Frontal cortex (tissue), 4 donors: Measurements from ENCODE around the gene LRRC70. TPM values are rescaled to one million over a fixed set of nuclear protein-coding genes. Genes with fewer than 3 reads are reported as not detected.

ENCODE experiments used
- DNase-seq, 2 donors: peaks; one replicate each; pipeline ENCODE4 v3.0.0; 2012; ENCODE audit warnings: low spot score in 2 of 2
- FAIRE-seq: peaks from 2 replicates; lab custom pipeline; 2012; peaks lifted over from hg19 to GRCh38; lab: Jason Lieb, UNC
- total RNA-seq: library from RNA; depleted of rRNA; stranded (reverse); fragments of >200 nt; gene quantifications from one replicate; pipeline ENCODE4 v1.2.3, GENCODE V29; 2014
- donor health status: control.
- donor health status: control.
- donor health status: control.

The LRRC70 gene
- total RNA-seq, 1 donor from 2014 or later = 3.7 TPM

DNA sequence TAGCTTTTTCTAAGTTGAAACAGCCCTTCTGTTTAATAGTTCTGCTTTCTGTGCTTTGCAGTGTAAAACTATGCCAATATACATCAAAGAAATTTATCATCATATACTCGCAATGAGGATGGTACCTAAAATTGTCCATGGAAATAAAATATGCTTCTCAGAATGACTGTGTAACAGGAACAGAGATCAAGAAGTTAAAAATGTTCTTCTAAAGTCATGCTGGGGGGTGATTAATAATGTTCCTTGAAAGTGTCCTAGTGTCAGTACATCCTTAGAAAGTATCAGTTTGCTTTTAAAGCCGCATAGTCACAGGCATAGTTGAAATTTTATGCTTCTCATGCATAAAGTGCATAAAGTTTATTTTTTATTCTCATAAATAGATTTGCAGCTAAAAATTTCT, 4.0 kb upstream of the LRRC70 start:
- no peak for DNase-seq
- no peak for FAIRE-seq

DNA sequence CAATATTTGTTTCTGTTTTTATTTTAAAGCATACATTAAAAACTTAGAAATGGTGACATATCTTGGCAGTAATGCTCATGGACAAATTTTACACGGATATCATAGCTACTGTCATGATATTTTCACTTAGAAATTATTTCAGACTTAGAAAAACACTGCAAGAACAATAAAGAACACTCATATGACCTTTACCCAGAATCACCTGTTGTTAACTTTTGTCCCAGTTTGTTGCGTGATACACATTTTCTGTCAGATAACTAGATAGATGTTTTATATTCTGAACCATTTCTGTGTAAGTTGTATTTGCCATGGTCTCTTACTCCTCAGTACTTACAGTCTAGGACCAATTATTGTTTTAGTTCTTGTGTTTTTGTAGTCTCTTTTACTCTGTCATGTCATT, 3.6 kb upstream of the LRRC70 start:
- no peak for DNase-seq

DNA sequence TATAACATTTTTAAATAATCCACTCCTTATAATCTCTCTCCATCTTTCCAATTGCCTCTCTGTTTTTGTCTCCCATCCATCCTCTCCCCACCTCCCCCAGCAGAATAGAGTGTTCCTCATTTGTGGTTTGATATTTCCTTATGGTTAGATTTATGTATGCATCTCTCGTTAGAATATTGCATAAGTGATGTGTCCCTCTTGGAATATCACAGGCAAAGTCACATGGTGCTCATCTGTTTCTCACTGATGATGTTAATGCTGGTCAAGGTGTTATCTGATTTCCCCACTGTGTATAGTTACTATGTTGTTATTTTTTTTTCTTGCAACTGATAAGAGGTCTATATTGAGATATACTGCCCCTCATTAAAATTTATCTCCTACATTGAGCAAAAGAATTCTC, 3.1 kb upstream of the LRRC70 start:
- DNase-seq = no peak
- no peak for FAIRE-seq

More for the DNA sequence above, 3.6 kb upstream of the LRRC70 start:
- no peak for FAIRE-seq

- no peak for FAIRE-seq
- no peak for DNase-seq
These were observed 1.9 kb upstream of the LRRC70 start for GRCh38 chr5:62576570-62577170.

GRCh38 chr5:62577488-62577887, 1.1 kb upstream of the LRRC70 start:
- DNase-seq (no peak), FAIRE-seq (peak; percentile 3)

- FAIRE-seq = no peak
- DNase-seq = no peak
These were observed 1.1 kb downstream of the LRRC70 start for GRCh38 chr5:62579761-62580160.

- no peak for FAIRE-seq
- no peak for DNase-seq
These were observed 3.4 kb downstream of the LRRC70 start for GRCh38 chr5:62581836-62582597.

DNA sequence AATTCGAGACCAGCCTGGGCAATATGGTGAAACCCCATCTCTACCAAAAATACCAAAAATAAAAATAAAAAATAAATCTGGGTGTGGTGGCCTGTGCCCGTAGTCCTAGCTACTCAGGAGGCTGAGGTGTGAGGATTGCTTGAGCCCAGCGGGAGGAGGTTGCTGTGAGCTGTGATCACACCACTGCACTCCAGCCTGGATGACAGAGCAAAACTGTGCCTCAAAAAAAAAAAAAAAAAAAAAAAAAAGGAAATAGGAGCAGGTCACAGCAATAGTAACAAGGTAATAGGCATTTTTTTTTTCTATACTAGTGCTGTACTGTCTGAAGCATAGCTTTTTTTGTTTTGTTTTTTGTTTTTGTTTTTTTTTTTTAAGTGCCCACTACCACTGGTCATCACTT, 5.8 kb downstream of the LRRC70 start:
- no peak for FAIRE-seq
- DNase-seq = no peak

DNA sequence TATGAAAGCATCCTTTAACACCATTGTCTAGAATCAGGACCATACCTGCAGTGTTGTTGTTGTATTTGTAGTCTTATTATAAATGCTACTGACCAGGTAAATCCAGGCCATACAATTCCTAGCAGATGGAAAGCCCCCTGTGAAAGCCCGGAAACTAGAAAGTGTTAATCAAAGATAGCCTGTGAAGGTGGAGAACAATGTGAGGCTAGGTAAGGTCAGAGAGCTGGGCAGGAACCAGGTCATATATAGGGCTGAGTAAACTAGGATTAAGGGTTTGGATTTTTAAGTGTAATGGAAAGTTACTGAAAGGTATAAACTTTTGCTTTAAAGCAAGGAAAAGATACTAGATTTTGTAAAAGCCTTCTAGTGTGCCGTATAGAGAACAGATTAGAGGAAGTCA, 6.7 kb downstream of the LRRC70 start:
- no peak for DNase-seq
- FAIRE-seq = no peak

- FAIRE-seq (no peak), DNase-seq (no peak)
These were observed 7.1 kb downstream of the LRRC70 start for GRCh38 chr5:62585751-62586150.

GRCh38 chr5:62587737-62588136, 9.1 kb downstream of the LRRC70 start:
- DNase-seq (no peak), FAIRE-seq (no peak)

- no peak for DNase-seq
- FAIRE-seq = no peak
These were observed 10.0 kb downstream of the LRRC70 start for GRCh38 chr5:62588668-62589067.

DNA sequence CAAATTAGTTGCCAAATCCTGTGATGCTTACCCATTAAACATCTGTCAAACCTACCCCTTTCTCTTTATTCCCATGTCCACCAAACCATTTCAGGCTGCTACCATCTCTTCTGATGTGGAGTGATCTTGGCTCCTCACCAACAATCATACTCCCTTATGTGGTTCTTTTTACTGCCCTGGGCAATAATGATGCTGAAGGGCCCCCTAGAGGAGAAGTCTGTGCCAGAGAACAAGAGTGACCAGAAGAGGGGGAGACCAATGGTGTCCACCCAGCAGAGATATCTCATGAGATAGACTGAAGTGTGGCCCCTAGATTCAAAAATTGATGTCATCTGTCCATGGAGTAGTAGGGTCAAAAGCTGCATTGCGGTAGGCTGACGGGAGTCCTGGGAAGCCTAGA, 10.9 kb downstream of the LRRC70 start:
- FAIRE-seq (no peak), DNase-seq (no peak)

DNA sequence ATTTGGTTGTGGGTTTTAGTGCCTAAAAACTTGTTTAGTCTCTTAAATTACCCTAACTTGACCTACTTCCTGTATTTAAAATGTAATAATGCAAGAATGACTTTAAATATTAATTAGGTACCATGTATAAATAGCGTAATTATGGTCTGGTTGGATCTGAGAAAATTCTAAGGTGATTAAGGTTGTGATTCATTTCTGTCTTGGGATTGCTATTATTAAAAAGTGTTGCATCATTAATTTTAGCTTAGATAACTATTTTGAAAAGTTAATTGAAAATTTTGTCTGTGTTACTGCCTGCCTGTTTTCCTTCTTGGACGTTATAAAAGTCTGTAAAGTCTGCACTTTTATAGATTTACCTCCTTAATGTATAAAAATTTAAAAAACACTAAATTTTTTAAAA, 11.8 kb downstream of the LRRC70 start:
- FAIRE-seq (no peak), DNase-seq (no peak)

DNA sequence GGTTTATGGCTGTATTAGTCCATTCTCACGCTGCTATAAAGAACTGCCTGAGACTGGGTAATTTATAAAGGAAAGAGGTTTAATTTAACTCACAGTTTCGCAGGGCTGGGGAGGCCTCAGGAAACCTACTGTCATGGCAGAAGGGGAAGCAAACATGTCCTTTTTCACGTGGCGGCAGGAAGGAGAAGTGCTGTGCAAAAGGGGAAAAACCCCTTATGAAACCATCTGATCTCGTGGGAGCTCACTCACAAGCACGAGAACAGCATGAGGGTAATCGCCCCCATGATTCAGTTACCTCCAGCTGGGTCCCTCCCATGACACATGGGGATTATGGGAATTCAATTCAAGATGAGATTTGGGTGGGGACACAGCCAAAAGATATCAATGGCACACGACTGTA, 13.9 kb downstream of the LRRC70 start:
- FAIRE-seq = no peak

GRCh38 chr5:62593331-62593730, 14.7 kb downstream of the LRRC70 start:
- DNase-seq (no peak), FAIRE-seq (no peak)

More for the DNA sequence above, 13.9 kb downstream of the LRRC70 start:
- no peak for DNase-seq

DNA sequence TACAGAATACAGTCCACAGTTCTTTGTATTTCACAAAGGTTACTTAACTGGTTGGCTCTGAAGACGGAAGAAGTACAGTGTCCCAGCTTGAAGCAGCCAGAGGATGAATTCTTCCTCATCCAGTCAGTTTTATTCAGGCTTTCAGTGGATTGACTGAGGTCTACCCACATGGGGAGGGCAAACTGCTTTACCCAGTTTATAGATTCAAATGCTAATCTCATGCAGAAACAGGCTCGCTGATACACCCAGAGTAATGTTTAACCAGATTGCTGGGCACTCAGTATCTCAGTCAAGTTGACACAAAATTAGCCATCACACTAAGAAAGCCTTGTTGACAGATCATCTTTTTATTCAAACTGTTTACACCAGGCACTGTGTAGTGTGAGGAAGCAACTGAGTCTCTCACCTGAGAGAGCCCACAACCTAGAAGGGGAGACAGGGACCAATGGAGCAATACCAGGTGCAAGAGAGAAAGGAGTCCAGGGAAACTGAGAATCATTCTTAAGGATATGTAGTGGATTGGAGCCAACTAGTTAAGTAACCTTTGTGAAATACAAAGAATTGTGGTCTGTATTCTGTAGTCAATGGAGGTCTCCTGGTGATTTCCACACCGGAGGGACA, 15.9 kb downstream of the LRRC70 start:
- no peak for FAIRE-seq
- no peak for DNase-seq

- FAIRE-seq = no peak
- no peak for DNase-seq
These were observed 17.5 kb downstream of the LRRC70 start for GRCh38 chr5:62596096-62596495.

GRCh38 chr5:62596691-62597090, 18.1 kb downstream of the LRRC70 start:
- FAIRE-seq = no peak
- DNase-seq = no peak

GRCh38 chr5:62597314-62597713, 18.7 kb downstream of the LRRC70 start:
- DNase-seq (no peak), FAIRE-seq (no peak)

GRCh38 chr5:62600560-62601252, 22.1 kb downstream of the LRRC70 start:
- FAIRE-seq = no peak
- no peak for DNase-seq
